HepG2 (cell line): Measurements from ENCODE around the gene UBE2M. TPM values are rescaled to one million over a fixed set of nuclear protein-coding genes. Genes with fewer than 3 reads are reported as not detected.

Experiments
- ATAC-seq: fragments of 200-7000 bp; cut with Tn5 transposase; 3 replicates; pipeline ENCODE4 v1.9.1; 2020; ENCODE audit warnings: mild to moderate bottlenecking, moderate library complexity
- BruUV-seq: library from RNA; stranded (reverse); fragments of 400-500 nt; replicated peaks from 2 replicates; lab custom pipeline; 2021; lab: Mats Ljungman, UMichigan
- CTCF ChIA-PET: fragments of 300-600 bp; formaldehyde crosslinking; extraction: SDS; loops from one replicate; lab custom pipeline; 2021; ENCODE audit warnings: low total read pairs, inconsistent platforms, low intra/inter-chr PET ratio; lab: Yijun Ruan, JAX
- POLR2A ChIA-PET: fragments of 350-600 bp; sonication (Branson Sonifier 250); formaldehyde crosslinking; loops from one replicate; lab custom pipeline; 2020; ENCODE audit warnings: antibody characterized with exemption, inconsistent platforms; lab: Yijun Ruan, JAX
- DNase-seq: peaks from one replicate; pipeline ENCODE4 v3.0.0-alpha.2; 2015; ENCODE audit warnings: low spot score
- FAIRE-seq: peaks from 3 replicates; lab custom pipeline; 2011; peaks lifted over from hg19 to GRCh38; lab: Jason Lieb, UNC
- H2AFZ ChIP-seq: one replicate; pipeline ENCODE4 v1.6.1; 2011; ENCODE audit warnings: low read length, inconsistent platforms
- H3K27ac ChIP-seq: fragments of 300-600 bp; 3 replicates; pipeline ENCODE4 v1.8.0; 2011; ENCODE audit warnings: mixed run types, mild to moderate bottlenecking, mixed read lengths, low read length, inconsistent platforms; ENCODE audit not compliant: insufficient read depth; ENCODE audit errors: extremely low read length
- H3K27me3 ChIP-seq, 2 experiments: fragments of 200-600 bp in 1 of 2; 2 replicates in 1 of 2; 3 replicates in 1 of 2; pipeline versions ENCODE4 v1.6.0 to v1.8.0; 2011; ENCODE audit warnings: low read length in 2 of 2, mild to moderate bottlenecking in 2 of 2, moderate library complexity in 2 of 2, inconsistent platforms in 1 of 2; ENCODE audit not compliant: insufficient read depth in 2 of 2, control insufficient read depth in 1 of 2
- H3K36me3 ChIP-seq, 2 experiments: fragments of 200-600 bp in 1 of 2; replicated peaks in 1 of 2; 2 replicates in 1 of 2; 3 replicates in 1 of 2; pipeline versions ENCODE4 v1.5.1 to v1.8.0; 2011; ENCODE audit warnings: low read length in 2 of 2, inconsistent platforms in 1 of 2; ENCODE audit not compliant: insufficient read depth in 2 of 2, control insufficient read depth in 1 of 2
- H3K4me1 ChIP-seq: 2 replicates; pipeline ENCODE4 v1.5.1; 2012; ENCODE audit warnings: low read length, inconsistent platforms; ENCODE audit not compliant: insufficient read depth
- H3K4me2 ChIP-seq: 2 replicates; pipeline ENCODE4 v1.6.0; 2011; ENCODE audit warnings: low read depth, low read length, inconsistent platforms
- H3K4me3 ChIP-seq, 3 experiments: fragments of 200-600 bp in 1 of 3; sonication (generic), shearing (Covaris generic) in 1 of 3; replicated peaks in 1 of 3; 2 replicates each; pipeline ENCODE4 v1.5.1; 2011 to 2016; ENCODE audit warnings: low read length in 3 of 3, inconsistent platforms in 2 of 3, low read depth in 2 of 3, mild to moderate bottlenecking in 2 of 3, control low read depth in 1 of 3, mixed read lengths in 1 of 3; ENCODE audit not compliant: insufficient read depth in 1 of 3
- H3K79me2 ChIP-seq: one replicate; pipeline ENCODE4 v1.6.1; 2011; ENCODE audit warnings: low read length, inconsistent platforms; ENCODE audit not compliant: insufficient read depth
- H3K9ac ChIP-seq: 2 replicates; pipeline ENCODE4 v1.6.0; 2011; ENCODE audit warnings: mild to moderate bottlenecking, low read depth, low read length, inconsistent platforms; ENCODE audit not compliant: insufficient read depth
- H3K9me3 ChIP-seq: 2 replicates; pipeline ENCODE4 v1.5.1; 2012; ENCODE audit warnings: mild to moderate bottlenecking, low read length
- H4K20me1 ChIP-seq: 2 replicates; pipeline ENCODE4 v1.6.0; 2011; ENCODE audit warnings: inconsistent platforms, mild to moderate bottlenecking, low read length, moderate library complexity; ENCODE audit not compliant: insufficient read depth
- DPF2 ChIP-seq: sonication (generic); formaldehyde crosslinking; IDR thresholded peaks from 2 replicates; pipeline ENCODE4 v1.4.0; 2020; ENCODE audit warnings: mild to moderate bottlenecking, low read depth, missing genetic modification reagents, borderline replicate concordance
- HNRNPK ChIP-seq: fragments of 200-400 bp; formaldehyde crosslinking; IDR thresholded peaks from 2 replicates; pipeline ENCODE4 v1.6.1; 2018; ENCODE audit warnings: low read length, low read depth, moderate library complexity, mild to moderate bottlenecking; ENCODE audit not compliant: poor library complexity, severe bottlenecking
- IRX3 ChIP-seq: sonication (generic); formaldehyde crosslinking; IDR thresholded peaks from 2 replicates; pipeline ENCODE4 v1.8.1; 2023; ENCODE audit warnings: mild to moderate bottlenecking, low read depth, missing genetic modification reagents, borderline replicate concordance
- NR2F1 ChIP-seq, 2 experiments: fragments of 450-650 bp in 1 of 2; formaldehyde crosslinking in 1 of 2; IDR thresholded peaks; 2 replicates each; pipeline versions ENCODE4 v1.5.0 to v1.6.1; 2016 to 2020; ENCODE audit warnings: mild to moderate bottlenecking in 1 of 2, missing compliant biosample characterization in 1 of 2, missing genetic modification reagents in 1 of 2, moderate library complexity in 1 of 2
- PRPF4 ChIP-seq: fragments of 200-400 bp; formaldehyde crosslinking; IDR thresholded peaks from 2 replicates; pipeline ENCODE4 v1.6.1; 2016; ENCODE audit warnings: low read length, low read depth; ENCODE audit not compliant: poor library complexity, severe bottlenecking
- WGBS: methylation state at CpG from one replicate; pipeline ENCODE4 v1.1.6; 2017; ENCODE audit warnings: low lambda C conversion rate; 5-methylcytosine and 5-hydroxymethylcytosine counted together
- in situ Hi-C: cut with HindIII; loops from 2 replicates; pipeline ENCODE4 v1.10.0; 2017; ENCODE audit warnings: low pct_unique_long_range_greater_than_20kb; ENCODE audit not compliant: extremely low pct_ligation_motif_present
- intact Hi-C: fragments of 100-400 bp; cut with micrococcal nuclease; formaldehyde crosslinking; loops from one replicate; pipeline ENCODE4 v1.10.0; 2022; ENCODE audit not compliant: unreplicated experiment
- polyA plus RNA-seq, 8 experiments: library from polyadenylated mRNA; depleted of rRNA in 3 of 8; stranded (reverse) in 7 of 8; unstranded in 1 of 8; fragments of >200 nt; fragmentation: Illumina TruSeq in 4 of 8; extraction: Trizol in 4 of 8; gene quantifications; 2 replicates each; pipeline versions ENCODE4 v1.2.1 to v1.2.3, GENCODE V29; 2011 to 2016; ENCODE audit warnings: low read depth in 4 of 8, missing spikeins in 1 of 8, mixed read lengths in 1 of 8; ENCODE audit not compliant: insufficient read depth in 1 of 8
- total RNA-seq, 5 experiments: library from RNA; depleted of rRNA; stranded (reverse); fragments of >200 nt; fragmentation: Illumina TruSeq; extraction: Trizol; gene quantifications; 2 replicates each; pipeline ENCODE4 v1.2.3, GENCODE V29; 2016; ENCODE audit warnings: low read depth in 1 of 5
- TF ChIP-seq, protein P1 (sequence below): IDR thresholded peaks from 2 replicates; pipeline ENCODE4 v1.6.1; 2016; ENCODE audit warnings: low read depth, control low read depth

Gene UBE2M
- total and polyA plus RNA-seq, 2 of the 13 experiments (the other 11 are each of a cell fraction or from before 2014, with no cell fraction given): 36.2 to 50.3 TPM

DNA sequence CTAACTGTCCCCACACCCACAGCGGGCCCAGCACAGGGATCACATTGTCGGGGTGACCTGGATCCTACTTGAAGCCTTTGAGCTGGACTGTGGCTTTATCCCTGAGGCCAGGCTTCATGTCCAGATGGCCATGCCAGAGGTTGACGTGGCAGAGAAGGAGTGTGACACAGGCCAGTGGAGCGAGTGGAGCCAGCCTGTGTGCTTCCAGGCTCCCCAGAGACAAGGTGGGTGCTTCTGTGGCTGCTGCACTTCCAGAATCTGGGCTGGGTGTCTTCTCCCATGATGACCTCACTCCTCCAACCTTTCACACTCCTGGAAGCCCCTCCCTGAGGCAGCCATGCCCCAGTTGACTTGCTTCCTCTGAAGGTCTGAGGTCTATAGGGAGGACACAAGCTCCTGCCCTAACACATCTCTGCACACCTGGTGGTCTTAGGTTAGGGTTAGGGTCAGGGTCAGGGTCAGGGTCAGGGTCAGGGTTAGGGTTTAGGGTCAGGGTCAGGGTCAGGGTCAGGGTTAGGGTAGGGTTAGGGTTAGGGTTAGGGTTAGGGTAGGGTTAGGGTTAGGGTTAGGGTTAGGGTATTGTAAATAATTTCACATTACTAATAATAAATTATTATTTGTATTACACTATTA is 27.8 kb upstream of the UBE2M start:
- peaks cover 3 to 13% of the 10 kb centered on the region in 2 experiments; a peak in 4 of 5 replicates for H3K36me3 ChIP-seq
- no peak overlapping the region for H3K4me2 ChIP-seq
- no peak overlapping the region for H3K4me3 ChIP-seq
- in situ Hi-C loops (no loop called here), intact Hi-C loops (no loop called here)
- ATAC-seq (no peak), DNase-seq (no peak), FAIRE-seq (no peak)
- H4K20me1 ChIP-seq: no peaks in the 10 kb centered on the region
- no peaks in the 10 kb centered on the region for H3K4me1 ChIP-seq
- ChIA-PET CTCF (no interaction called here), POLR2A (no interaction called here)
- H3K27ac ChIP-seq: no peak overlapping the region
- WGBS: 100% methylated on average over 1 of the region's 4 CpGs
- no peaks in the 10 kb centered on the region for H3K9me3 ChIP-seq
- H2AFZ ChIP-seq: no peak overlapping the region
- H3K9ac ChIP-seq: no peak overlapping the region
- H3K27me3 ChIP-seq: no peaks in the 10 kb centered on the region
- no peaks in the 10 kb centered on the region for H3K79me2 ChIP-seq
- no TSS peak for BruUV-seq
- TF ChIP-seq, protein P1, sequence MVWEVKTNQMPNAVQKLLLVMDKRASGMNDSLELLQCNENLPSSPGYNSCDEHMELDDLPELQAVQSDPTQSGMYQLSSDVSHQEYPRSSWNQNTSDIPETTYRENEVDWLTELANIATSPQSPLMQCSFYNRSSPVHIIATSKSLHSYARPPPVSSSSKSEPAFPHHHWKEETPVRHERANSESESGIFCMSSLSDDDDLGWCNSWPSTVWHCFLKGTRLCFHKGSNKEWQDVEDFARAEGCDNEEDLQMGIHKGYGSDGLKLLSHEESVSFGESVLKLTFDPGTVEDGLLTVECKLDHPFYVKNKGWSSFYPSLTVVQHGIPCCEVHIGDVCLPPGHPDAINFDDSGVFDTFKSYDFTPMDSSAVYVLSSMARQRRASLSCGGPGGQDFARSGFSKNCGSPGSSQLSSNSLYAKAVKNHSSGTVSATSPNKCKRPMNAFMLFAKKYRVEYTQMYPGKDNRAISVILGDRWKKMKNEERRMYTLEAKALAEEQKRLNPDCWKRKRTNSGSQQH (CRISPR knock-in tag): no peak
- TF ChIP-seq DPF2 (CRISPR knock-in tag) (no peak), IRX3 (CRISPR knock-in tag) (no peak), PRPF4 (no peak), NR2F1 (CRISPR knock-in tag; IDR thresholded peaks at IDR 0.05) (peak in 1 of 2 experiments; percentile 71; a peak in 2 of 4 replicates), HNRNPK (no peak)
